GM21360 (cell line): Measurements from ENCODE around the gene MRPS33.
A peak's percentile ranks its signal among the peaks of the same experiment; 100 is the strongest.
"Not testable (repeated sequence)": the region's sequence is repeated elsewhere in the genome, so short reads cannot be mapped to it uniquely, and the experiment has no call there.

ENCODE experiments used
- ATAC-seq: cut with Tn5 transposase; IDR thresholded peaks from one replicate; pipeline ENCODE4 v1.9.1; 2021; ENCODE audit warnings: mild to moderate bottlenecking, moderate library complexity; ENCODE audit not compliant: unreplicated experiment

MRPS33 gene

DNA sequence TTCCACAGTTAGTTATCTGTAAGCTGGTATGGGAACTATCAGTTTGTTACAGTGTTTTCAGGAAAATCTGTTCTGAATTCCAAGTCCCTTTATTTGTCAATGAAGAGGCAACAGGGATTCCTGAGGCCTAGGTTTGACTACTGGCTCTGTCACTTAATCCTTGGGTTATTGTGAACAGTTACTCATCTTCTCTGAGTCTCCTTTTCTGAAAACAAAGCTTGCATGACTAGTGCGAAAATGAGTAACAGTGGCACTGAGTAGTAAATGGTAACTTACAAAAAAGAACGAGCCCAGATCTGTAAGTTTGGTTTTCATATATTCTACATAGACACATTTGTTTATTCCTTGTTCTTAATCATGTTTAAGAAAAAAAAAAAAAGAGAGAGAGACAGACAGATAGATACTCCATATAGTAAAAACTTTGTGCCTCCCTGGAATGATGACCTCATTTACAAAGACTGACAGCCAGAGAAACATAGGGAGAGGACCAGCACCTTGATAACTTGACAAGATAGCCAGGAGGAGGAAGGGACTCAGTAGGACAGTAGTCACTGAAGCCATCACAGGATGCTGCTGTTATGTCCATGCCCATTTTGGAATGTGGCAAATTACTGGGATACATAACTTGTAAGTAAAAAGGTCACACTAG is 1.9 kb downstream of the MRPS33 start:
- no peak for ATAC-seq

DNA sequence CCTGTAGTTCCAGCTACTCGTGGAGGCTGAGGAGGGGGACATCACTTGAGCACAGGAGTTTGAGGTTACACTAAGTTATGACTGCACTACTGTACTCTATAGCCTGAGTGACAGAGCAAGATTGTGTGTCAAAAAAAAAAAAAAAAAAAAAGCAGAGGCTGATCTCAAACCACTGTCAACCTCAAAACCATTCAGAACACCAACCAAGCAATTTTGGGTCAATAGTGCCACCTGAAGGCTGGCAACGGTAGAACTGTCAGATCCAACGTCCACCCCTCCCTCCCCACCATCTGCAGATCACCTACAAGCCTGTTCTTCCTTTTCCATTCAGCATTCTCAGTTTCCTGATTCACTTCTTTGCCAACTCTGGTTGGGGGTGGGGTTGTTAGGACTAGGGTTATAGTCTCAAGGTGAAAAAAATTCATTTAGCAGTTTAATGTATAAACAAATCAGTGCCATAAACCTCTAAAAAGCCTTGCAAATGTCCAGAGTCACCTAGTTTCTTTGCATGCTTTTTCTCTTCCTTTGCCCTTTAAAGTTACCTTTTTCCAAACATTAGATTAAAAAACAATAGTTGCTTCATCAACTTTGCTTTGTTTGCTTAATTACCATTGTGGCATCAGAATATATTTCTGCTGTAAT is 2.6 kb downstream of the MRPS33 start:
- ATAC-seq = peak; percentile 38

DNA sequence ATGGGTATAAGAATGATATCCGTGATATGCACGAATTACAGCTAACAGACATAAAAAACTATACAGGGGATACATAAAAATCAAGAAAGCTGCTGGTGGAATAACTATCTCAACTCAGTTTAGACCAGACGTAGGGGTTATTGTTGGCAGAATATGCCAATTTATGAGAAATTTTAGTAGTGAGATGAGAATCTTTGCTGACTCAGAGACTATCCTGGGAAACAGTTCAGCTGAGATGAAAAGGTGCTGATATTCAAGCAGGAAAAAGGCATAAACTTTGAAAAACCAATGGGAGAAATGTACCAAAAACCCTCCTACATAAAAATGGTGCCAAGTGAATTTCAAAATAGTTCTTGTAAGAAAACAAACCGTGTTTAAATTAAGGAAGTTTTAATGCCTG is 3.3 kb downstream of the MRPS33 start:
- no peak for ATAC-seq

DNA sequence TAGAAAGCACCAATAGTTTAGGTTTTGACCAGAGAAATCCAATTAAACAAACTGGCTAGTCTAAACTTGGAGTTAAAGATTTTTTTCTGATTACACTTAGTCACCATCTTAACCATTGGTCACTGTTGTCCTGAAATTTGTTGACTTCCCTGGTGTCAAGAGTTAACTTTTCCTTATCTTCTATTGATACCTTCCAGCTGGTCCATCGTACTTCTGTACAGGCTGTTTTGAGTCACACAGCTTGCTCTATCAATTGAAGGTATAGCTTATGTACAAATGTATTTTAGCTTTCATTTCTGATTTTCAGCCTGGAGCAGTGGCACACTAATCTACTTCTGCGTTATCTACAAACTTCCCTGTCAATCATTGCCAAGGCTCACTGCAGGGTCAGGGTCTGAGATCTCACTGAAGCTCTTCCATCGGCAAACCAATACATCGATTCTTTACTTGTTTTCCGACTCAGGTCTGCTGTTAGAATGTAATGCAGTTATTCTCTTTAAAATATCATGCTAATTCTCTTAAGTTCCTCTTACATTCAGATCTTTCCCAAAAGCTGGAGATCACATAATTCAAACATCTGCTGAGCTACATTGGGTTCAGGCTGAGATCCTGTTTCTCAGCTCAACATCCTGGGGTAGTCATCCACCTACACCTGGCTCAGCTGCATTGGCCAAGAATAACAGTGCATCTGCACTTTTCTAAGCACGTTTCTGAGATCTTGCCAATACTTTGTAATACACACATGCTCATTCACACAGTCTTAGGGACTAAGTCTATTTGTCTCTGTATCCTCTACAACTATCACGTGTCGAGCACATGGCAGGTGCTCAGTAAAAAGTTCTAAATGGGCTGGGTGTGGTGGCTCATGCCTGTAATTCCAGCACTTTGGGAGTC is 11.3 kb downstream of the MRPS33 start:
- ATAC-seq = no peak

DNA sequence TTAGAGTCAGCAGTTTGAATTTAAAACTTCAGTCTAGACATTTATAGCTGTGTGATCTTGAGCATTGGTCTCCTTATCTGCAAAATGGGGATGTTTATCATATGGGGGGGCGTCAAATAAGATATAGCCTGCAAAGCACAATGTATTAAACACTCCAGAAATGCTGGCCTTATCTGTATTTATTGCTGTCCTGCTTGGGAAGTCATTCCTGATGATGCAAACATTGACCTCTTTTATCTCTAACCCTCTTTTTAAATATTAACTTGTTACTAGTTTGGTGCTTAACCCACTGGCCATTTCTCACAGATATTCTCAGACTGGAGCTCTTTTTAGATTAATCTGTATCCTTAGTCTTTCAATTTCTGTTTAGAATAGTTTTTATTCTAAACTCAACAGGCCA is 13.2 kb downstream of the MRPS33 start:
- ATAC-seq = no peak

DNA sequence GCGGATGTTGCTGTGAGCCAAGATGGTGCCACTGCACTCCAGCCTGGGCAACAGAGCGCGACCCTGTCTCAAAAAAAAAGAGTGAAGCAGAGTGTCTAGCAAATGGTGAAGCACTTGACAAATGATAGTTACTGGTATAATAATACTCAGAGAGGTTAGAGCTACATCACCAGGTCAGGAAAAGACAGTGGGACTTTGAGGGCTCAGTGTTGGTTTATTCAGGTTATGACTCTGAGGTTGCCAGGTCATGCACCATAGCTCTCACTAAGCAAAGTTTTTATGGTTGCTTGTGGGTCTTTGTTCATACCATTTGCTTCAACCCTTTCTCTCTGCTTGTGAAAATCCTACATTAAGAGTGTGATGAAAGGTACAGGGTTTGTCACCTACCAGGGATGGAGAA is 13.6 kb downstream of the MRPS33 start:
- ATAC-seq = no peak

DNA sequence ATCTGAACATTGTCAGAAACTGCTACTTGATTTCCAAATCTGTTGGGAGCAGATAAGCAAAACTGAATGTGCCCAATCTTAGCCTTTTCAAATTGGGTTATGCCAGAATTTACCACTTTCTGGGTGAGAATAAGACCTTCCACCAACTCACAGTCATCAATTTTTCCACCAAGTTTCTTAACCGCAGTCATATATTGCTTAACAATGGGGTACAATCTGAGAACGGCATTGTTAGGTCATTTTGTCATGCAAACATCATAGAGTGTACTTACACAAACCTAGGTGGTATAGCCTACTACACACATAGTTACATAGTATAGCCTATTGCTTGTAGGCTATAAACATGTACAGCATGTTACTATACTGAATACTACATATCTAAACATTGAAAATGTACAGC is 16.0 kb downstream of the MRPS33 start:
- ATAC-seq = no peak

DNA sequence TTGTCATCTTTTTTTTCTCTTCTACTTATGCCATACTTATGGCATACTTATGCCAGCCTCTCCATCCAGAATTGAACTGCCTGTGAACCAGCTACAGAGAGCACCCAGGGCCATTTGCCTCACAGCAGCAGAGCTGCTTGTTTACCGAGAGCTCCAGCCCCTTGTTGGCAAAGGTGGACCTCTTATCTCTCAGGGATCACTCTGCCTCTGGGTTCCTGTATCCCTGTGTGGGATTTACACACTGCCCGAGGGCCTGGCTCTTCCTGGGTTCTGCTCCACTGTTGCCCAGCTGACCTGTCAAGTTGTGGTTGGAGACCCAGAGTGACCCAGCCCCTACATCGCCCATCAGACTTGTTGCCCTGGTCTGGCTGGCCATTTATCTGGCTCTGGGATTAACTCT is 22.3 kb downstream of the MRPS33 start:
- no peak for ATAC-seq

DNA sequence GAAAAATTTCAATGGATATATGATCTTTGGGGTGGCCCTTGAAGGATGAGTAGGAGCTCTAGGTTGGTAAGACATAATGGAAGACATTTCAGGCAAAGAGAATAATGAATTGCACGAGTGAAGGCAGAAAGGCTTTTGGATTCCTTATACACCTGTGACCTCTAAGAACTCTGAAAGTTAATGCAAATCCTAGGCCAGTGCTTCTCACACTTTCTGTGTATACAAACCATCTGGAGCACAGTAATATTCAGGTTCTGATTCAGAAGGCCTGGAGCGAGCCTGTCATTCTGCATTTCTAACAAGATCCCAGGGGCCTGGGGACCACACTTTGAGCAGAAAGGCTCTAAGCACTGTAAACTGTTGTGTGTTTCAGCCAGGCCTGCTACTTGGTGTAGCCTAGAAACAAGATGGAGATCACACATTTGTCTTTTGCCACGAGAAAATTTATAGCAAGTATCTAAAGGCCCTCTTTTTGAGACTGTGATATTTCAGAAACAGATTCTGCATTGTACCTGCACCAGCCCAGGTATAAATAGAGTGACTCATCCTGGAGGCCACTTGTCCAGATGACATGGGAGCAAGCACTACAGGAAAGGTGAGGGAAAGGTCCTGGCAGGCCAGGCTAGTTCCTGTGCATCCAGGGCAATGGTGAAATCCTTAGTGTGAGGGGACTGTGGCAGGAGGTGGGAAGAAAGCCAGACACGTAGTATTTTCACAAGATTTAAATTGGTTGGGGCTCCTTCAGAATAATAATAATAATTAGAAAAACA is 24.4 kb downstream of the MRPS33 start:
- ATAC-seq = no peak

DNA sequence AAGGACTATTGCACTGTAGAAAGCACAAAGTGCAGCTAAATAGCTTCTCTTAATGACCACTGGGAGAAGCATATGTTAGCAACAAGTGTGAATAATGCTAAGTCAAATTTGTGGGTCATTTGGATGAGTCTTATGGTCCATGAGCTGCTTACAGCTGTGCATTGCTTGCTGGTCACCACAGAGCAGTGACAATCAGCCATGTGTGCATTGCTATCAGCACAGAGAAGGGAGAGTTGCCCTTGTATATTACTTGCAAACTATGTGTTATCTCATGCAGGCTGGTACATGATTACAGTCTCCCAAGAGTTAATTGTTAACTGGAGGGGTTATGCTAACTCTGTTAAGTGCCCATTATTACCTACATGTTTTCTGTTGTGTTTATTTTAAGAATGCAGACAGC is 25.7 kb downstream of the MRPS33 start:
- no peak for ATAC-seq

DNA sequence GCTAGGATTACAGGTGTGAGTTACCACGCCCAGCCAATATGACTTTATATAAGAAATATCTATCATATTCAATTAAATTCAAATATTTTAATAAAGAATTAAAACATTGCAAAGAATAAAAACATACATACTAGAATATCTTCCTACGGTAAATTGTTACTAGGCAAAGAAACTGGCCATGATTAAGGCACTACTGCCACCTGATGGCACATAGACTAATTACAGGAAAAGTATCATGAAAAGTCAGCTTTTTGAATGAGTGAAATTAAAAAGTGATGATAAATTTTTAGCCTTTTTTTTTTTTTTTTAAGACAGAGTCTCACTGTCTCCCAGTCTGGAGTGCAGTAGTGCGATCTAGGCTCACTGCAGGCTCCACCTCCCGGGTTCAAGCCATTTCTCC is 30.9 kb downstream of the MRPS33 start:
- no peak for ATAC-seq

DNA sequence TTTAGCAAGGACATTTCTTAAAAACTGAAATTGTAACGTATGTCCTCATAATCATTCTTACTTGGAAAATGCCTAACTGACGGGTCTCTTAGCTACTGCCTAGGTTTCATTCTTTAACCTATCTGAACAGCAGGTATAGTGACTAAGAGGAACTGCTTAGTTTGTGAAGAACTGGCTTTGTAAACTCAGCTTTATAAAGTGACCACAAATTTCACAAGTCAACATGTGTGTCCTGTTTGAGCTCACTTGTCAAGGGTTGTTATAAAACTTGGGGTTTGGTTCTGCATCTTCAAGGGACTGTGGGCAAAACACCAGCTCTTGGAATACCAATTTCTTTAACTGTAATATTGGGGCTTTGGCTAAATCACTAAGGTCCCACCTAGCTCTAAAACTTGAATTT is 32.2 kb downstream of the MRPS33 start:
- no peak for ATAC-seq

DNA sequence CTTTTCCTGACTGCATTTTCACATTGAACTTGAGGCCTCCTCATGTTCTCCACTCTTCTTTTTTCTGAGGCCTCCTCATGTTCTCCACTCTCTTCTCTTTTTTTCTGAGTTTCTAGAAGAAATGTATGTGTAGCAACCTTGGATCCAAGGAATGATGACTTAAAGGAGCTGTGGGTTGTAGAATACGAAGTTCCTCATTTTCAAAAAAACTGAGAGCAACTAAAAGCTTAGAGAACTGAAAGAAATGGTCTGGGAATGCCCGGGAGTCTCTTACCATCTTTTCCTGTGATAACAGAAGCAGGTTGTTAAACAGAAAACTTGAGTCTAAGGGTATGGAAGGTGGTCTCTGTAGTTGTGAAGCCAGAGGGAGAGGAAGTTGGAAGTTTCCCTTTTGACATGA is 32.8 kb downstream of the MRPS33 start:
- no peak for ATAC-seq

DNA sequence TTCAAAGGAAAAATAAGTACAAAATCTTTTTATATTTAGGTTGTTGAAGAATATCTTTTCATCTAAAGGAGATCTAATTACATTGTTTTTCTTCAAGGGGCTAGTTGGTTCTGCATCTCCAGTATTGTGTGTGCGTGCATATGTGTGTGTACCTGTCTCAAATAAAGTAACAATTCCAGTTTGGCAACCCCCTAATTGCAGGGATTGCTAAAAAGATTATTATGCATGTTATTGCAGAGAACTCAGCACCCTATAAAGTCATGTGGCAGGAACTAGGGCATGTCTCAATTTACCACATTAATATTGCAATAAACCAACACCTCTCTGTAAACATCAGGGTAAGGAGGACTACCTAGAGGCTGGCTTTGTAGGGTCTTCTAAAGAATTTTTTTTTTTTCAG is 37.0 kb downstream of the MRPS33 start:
- no peak for ATAC-seq

DNA sequence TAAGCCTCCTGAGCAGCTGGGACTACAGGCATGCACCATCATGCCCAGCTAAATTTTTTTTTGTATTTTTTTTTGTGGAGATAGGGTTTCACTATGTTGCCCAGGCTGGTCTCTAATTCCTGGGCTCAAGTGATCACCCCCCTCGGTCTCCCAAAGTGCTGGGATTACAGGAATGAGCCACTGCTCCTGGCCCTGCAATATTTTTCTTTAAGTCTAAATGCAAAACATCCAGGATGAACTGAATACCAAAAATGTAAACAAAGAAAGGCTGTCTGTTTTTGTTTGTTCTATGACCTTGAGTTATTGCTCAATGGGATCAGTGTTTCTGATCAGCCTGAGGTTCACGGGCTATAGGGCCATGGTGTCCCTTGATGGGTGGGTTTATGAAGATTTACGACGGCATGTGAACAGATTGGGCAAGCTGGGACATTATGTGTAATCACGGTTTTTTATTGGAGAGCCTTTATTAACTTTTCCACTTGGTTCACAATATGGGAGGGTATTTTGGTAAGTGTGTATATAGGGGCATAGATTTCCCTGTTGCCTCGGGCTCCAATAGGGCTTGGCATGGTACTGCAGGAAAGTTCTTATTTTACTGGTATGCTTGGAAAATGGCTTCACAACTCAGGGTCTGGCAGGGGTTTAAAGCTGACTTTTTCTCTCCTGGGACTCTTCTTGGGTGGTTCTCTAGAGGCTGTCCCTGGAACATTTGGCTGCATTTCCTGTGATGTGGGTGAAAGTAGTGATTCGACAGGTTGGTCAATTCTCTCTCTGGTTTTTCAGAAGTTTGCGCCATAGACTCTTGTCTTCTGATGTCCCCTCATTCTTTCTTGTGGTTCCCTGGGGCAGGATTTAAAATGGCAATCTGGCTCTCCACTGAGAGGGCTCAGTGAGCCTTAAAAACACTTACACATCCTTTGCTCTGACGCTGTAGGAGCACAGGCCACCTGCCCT is 41.6 kb downstream of the MRPS33 start:
- ATAC-seq = no peak

DNA sequence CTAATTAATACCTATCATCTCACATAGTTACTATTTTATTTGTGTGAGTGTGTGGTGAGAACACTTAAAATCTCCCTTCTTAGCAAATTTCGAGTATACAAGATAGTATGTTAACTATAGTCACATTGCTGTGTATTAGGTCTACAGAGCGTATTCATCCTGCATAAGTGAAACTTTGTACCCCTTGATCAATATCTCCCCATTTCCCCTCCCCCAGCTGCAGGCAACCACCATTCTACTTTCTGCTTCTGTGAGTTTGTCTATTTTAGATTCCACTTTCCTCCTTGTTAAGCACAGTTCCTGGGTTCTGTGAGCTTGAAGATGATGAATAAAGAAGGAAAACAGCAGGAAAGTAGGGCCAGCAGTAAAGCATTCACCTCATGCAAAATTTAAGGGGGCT is 42.4 kb downstream of the MRPS33 start:
- ATAC-seq = no peak

DNA sequence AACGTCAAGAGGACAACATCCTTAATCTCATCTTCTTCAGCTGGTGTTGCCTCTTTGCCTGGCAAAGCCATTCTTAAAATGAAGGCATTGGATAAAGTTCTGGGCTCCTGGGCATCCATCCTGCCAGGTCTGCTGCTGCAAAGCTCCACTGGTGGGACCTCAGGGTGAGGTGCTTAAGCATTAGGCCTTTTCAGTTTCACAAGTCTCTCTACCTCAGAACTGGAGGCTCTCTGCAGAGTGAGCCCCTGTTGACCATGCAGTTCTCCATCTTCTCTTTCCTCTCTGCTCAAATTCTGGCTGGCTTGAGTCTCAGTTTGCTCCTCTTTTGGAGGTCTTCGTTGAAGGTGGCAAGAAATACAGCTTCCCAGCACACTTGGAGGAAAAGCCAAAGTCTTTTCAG is 47.3 kb downstream of the MRPS33 start:
- no peak for ATAC-seq

DNA sequence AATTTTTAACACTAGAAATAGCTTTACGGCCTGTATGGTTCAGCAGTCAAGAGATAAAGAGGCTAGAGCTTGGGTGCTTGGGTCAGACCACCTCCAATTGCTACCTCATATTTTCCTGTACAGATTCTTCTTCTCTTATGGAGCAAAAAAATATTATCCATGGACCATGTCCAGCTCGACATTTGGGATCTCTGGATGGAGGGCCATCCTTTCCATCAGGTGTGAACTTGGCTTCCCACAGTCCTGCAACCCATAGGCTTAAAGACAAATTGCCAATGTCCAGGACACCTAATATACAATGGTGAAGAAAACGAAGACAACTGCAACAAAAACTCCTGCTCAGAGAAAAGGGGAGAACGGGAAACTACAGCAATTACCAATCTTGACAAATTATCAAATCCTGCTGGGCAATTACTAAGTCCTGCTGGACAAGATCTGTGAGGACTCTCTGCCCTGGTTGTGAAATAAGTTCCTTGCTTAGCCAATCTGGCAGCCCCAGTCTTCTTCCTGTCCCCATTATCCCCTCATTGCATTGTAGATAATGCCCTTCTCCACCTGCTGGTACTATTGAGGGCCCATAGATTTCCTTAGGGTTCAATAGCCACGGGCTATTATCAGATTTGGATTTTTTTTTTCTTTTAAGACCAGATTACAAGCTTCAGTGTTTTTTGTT is 48.1 kb downstream of the MRPS33 start:
- no peak for ATAC-seq

DNA sequence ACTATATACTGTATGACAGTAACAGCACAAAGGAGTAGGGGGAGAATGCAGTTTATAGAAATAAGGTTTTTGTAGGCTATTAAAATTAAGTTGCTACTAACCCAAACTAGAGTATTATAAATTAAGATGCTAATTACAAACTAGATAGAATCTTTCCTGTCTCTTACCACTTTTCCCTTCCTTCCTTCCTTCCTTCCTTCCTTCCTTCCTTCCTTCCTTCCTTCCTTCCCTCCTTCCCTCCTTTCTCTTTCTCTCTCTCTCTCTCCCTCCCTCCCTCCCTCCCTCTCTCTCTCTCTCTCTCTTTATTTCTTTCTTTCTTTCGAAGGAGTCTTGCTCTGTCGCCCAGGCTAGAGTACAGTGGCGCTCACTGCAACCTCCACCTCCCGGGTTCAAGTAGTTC is 53.6 kb downstream of the MRPS33 start:
- ATAC-seq = no peak

DNA sequence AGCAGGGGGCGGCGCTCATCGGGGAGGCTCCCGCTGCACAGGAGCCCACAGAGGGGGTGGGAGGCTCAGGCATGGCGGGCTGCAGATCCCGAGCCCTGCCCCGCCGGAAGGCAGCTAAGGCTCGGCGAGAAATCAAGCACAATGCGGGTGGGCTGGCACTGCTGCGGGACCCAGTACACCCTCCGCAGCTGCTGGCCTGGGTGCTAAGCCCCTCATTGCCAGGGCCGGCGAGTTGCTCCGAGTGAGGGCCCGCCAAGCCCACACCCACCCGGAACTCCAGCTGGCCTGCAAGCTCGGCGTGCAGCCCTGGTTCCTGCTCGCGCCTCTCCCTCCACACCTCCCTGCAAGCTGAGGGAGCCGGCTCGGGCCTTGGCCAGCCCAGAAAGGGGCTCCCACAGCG is 57.8 kb downstream of the MRPS33 start:
- ATAC-seq = not testable (repeated sequence)
